ENCODE data around the gene PGPEP1. TPM values are rescaled to one million over a fixed set of nuclear protein-coding genes. Genes with fewer than 3 reads are reported as not detected.

Gene PGPEP1
- total RNA-seq, 1 donor from 2014 or later = 12.6 TPM

GRCh38 chr19:18309525-18310064 is 30.8 kb upstream of the PGPEP1 start:
- no peak overlapping the region for H3K4me3 ChIP-seq (ENCODE audit: low read depth, low read length)
- no peak for DNase-seq (ENCODE audit: low read depth)
- no peak for TF ChIP-seq CTCF (IDR thresholded peaks at IDR 0.05; ENCODE audit: insufficient read depth, low read length, severe bottlenecking)
- no peaks in the 10 kb centered on the region for H3K27me3 ChIP-seq (ENCODE audit: control insufficient read depth, insufficient read depth, low read length)
- H3K36me3 ChIP-seq (ENCODE audit: control insufficient read depth, insufficient read depth, low read length) = peaks cover 26% of the 10 kb centered on the region
- FAIRE-seq = no peak

- no peak for TF ChIP-seq CTCF (IDR thresholded peaks at IDR 0.05; ENCODE audit: insufficient read depth, low read length, severe bottlenecking)
- FAIRE-seq (no peak), DNase-seq (ENCODE audit: low read depth) (no peak)
- no peaks in the 10 kb centered on the region for H3K27me3 ChIP-seq (ENCODE audit: control insufficient read depth, insufficient read depth, low read length)
- no peak overlapping the region for H3K4me3 ChIP-seq (ENCODE audit: low read depth, low read length)
- peaks cover 26% of the 10 kb centered on the region for H3K36me3 ChIP-seq (ENCODE audit: control insufficient read depth, insufficient read depth, low read length)
Measured at GRCh38 chr19:18310118-18310909, 30.1 kb upstream of the PGPEP1 start.

GRCh38 chr19:18310966-18311365 is 29.4 kb upstream of the PGPEP1 start:
- Histone ChIP-seq H3K27me3 (ENCODE audit: control insufficient read depth, insufficient read depth, low read length) (no peaks in the 10 kb centered on the region), H3K4me3 (ENCODE audit: low read depth, low read length) (no peak overlapping the region), H3K36me3 (ENCODE audit: control insufficient read depth, insufficient read depth, low read length) (peaks cover 28% of the 10 kb centered on the region)
- no peak for DNase-seq (ENCODE audit: low read depth)
- no peak for TF ChIP-seq CTCF (IDR thresholded peaks at IDR 0.05; ENCODE audit: insufficient read depth, low read length, severe bottlenecking)
- FAIRE-seq = no peak

GRCh38 chr19:18311502-18312091 is 28.8 kb upstream of the PGPEP1 start:
- no peak for TF ChIP-seq CTCF (IDR thresholded peaks at IDR 0.05; ENCODE audit: insufficient read depth, low read length, severe bottlenecking)
- DNase-seq (ENCODE audit: low read depth) (no peak), FAIRE-seq (no peak)
- Histone ChIP-seq H3K27me3 (ENCODE audit: control insufficient read depth, insufficient read depth, low read length) (no peaks in the 10 kb centered on the region), H3K4me3 (ENCODE audit: low read depth, low read length) (no peak overlapping the region), H3K36me3 (ENCODE audit: control insufficient read depth, insufficient read depth, low read length) (peaks cover 26% of the 10 kb centered on the region)

- Histone ChIP-seq H3K4me3 (ENCODE audit: low read depth, low read length) (no peak overlapping the region), H3K27me3 (ENCODE audit: control insufficient read depth, insufficient read depth, low read length) (no peaks in the 10 kb centered on the region), H3K36me3 (ENCODE audit: control insufficient read depth, insufficient read depth, low read length) (peaks cover 25% of the 10 kb centered on the region)
- DNase-seq (ENCODE audit: low read depth) (no peak), FAIRE-seq (no peak)
- no peak for TF ChIP-seq CTCF (IDR thresholded peaks at IDR 0.05; ENCODE audit: insufficient read depth, low read length, severe bottlenecking)
Measured at GRCh38 chr19:18312092-18312534, 28.3 kb upstream of the PGPEP1 start.
